ENCODE data around the gene GLB1L.

DNA sequence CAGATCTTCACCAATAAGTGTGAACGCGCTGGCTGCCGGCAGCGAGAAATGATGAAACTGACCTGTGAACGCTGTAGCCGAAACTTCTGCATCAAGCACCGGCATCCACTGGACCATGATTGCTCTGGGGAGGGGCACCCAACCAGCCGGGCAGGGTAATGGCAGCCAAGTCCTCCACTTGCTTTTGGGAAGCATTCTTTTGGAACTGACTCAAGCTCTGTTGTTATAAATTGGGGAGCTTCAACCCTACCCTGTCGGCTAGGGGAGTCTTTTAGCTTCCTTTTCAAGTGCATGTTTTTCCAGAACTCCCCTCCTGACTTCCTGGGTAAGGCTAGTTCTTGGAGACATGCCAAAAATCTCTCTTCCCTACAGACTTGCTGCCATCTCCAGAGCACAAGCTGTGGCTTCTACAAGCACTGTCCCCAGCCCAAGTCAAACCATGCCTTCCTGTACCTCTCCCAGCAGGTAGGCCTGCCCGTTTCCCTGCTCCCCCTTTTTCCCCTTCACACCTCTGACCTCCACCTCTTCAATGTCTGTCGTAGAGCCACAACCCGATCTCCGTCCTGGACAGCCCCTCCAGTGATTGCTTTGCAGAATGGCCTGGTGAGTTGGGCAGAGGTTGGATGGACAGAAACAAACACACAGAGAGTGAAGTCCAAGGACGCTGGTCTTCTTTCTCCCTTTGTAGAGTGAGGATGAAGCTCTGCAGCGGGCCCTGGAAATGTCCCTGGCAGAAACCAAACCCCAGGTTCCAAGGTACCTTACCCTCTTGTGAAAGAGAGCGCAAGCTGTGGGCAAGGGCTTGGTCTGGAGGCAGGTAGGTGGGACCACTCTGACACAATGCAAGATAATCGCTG lies 37.1 kb downstream of the GLB1L start:
- no peak for TF ChIP-seq POLR2AphosphoS5 (IDR thresholded peaks at IDR 0.05)
- TF ChIP-seq, protein P1, sequence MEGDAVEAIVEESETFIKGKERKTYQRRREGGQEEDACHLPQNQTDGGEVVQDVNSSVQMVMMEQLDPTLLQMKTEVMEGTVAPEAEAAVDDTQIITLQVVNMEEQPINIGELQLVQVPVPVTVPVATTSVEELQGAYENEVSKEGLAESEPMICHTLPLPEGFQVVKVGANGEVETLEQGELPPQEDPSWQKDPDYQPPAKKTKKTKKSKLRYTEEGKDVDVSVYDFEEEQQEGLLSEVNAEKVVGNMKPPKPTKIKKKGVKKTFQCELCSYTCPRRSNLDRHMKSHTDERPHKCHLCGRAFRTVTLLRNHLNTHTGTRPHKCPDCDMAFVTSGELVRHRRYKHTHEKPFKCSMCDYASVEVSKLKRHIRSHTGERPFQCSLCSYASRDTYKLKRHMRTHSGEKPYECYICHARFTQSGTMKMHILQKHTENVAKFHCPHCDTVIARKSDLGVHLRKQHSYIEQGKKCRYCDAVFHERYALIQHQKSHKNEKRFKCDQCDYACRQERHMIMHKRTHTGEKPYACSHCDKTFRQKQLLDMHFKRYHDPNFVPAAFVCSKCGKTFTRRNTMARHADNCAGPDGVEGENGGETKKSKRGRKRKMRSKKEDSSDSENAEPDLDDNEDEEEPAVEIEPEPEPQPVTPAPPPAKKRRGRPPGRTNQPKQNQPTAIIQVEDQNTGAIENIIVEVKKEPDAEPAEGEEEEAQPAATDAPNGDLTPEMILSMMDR (IDR thresholded peaks at IDR 0.05) = no peak

All from transverse colon (tissue), 4 donors.